ENCODE data around the gene SDF2. TPM values are rescaled to one million over a fixed set of nuclear protein-coding genes. Genes with fewer than 3 reads are reported as not detected.

Gene SDF2
- total and polyA plus RNA-seq, 2 experiments from 2014 or later = 52.3 to 88.4 TPM

DNA sequence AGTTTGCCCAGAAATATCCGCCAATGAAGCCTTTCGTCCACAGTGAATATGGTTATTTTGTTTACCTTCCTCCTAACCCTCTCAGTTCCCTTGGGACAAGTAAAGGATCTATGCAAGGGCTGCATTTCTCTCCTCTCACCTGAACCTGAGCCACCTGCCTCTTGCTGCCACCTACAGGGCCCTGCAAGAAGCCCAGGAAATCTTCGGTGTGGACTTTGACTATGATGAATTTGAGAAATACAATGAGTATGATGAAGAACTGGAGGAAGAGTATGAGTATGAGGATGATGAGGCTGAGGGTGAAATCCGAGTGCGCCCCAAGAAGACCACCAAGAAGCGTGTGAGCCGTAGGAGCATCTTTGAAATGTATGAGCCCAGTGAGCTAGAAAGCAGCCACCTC is 14.3 kb upstream of the SDF2 start:
- Histone ChIP-seq H3K9me3 (ENCODE audit: low read depth) (no peaks in the 10 kb centered on the region), H3K4me2 (ENCODE audit: unreplicated experiment) (no peak overlapping the region), H3K36me3 (ENCODE audit: low read depth) (peaks cover 82% of the 10 kb centered on the region), H3K9ac (no peak overlapping the region), H4K20me1 (ENCODE audit: insufficient read depth) (no peaks in the 10 kb centered on the region), H3K79me2 (ENCODE audit: insufficient read depth) (peaks cover 30% of the 10 kb centered on the region), H3K9me2 (ENCODE audit: insufficient read depth) (no peaks in the 10 kb centered on the region), H3K4me1 (ENCODE audit: insufficient read depth) (no peaks in the 10 kb centered on the region), H3F3A (ENCODE audit: insufficient read depth) (no peaks in the 10 kb centered on the region), H2AFZ (no peak overlapping the region), H3K27ac (no peak overlapping the region), H3K4me3 (no peak overlapping the region), H3K27me3 (replicated peaks; ENCODE audit: insufficient read depth) (no peaks in the 10 kb centered on the region)
- WGBS, 2 experiments (ENCODE audit: low coverage in 1 of 2, low lambda C conversion rate in 2 of 2, missing lambda C conversion rate in 2 of 2) = 98% methylated on average over 7 of the region's 7 CpGs
- in situ Hi-C loops (cut with MboI) = no loop called here
- no peak for DNase-seq
- TF ChIP-seq EZH2phosphoT487 (IDR thresholded peaks at IDR 0.05; ENCODE audit: insufficient read depth, low read depth) (no peak), EZH2 (IDR thresholded peaks at IDR 0.05; ENCODE audit: insufficient read depth, poor library complexity, severe bottlenecking) (no peak)

DNA sequence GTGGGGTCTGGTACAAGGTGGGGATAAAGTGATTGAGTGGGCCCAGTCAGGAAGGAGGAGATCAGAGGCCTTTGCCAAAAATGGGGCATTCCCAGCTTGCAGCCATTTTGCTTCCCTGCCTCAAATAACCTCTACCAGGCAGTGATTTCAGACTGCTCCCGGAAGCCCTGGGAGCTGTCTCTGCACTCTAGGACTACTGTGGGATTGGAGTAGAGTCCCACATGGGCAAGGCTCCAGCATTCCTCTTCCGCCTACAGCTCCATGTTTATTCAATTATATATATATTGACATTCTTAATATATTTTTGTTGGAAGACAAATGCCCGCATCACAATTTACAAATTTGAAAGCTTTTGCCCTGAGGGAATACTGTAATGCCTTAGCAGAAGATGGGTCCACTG is 13.8 kb upstream of the SDF2 start:
- H3F3A ChIP-seq (ENCODE audit: insufficient read depth) = no peaks in the 10 kb centered on the region
- no peaks in the 10 kb centered on the region for H3K9me2 ChIP-seq (ENCODE audit: insufficient read depth)
- no peaks in the 10 kb centered on the region for H3K9me3 ChIP-seq (ENCODE audit: low read depth)
- TF ChIP-seq EZH2phosphoT487 (IDR thresholded peaks at IDR 0.05; ENCODE audit: insufficient read depth, low read depth) (no peak), EZH2 (IDR thresholded peaks at IDR 0.05; ENCODE audit: insufficient read depth, poor library complexity, severe bottlenecking) (no peak)
- H3K79me2 ChIP-seq (ENCODE audit: insufficient read depth) = peaks cover 35% of the 10 kb centered on the region
- H3K36me3 ChIP-seq (ENCODE audit: low read depth) = peaks cover 82% of the 10 kb centered on the region
- DNase-seq = peak; percentile 24
- H2AFZ ChIP-seq = no peak overlapping the region
- H3K9ac ChIP-seq = no peak overlapping the region
- no peaks in the 10 kb centered on the region for H4K20me1 ChIP-seq (ENCODE audit: insufficient read depth)
- in situ Hi-C loops (cut with MboI) = no loop called here
- WGBS, 2 experiments (ENCODE audit: low coverage in 1 of 2, low lambda C conversion rate in 2 of 2, missing lambda C conversion rate in 2 of 2) = 69 to 74% methylated on average over 3 of the region's 3 CpGs
- no peak overlapping the region for H3K27ac ChIP-seq
- no peaks in the 10 kb centered on the region for H3K4me1 ChIP-seq (ENCODE audit: insufficient read depth)
- H3K4me2 ChIP-seq (ENCODE audit: unreplicated experiment) = no peak overlapping the region
- no peaks in the 10 kb centered on the region for H3K27me3 ChIP-seq (replicated peaks; ENCODE audit: insufficient read depth)
- H3K4me3 ChIP-seq = no peak overlapping the region

DNA sequence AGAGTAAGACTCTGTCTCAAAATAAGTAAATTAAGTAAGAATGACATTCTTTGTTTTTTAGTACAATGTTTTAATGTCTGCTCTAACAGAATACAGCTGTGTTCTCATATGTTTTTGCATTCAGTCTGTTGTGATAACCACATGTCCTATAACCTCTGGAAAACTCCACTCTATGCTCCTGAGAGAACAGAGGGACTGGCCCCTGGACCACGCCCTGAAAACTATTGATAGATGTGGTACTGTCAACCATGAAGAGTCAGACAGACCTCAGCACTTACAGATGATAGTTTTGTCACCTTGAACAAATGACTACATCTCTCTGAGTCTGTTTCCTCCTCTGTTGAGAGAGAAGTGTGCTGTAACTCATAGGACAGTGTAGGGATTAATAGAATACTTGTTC is 8.2 kb upstream of the SDF2 start:
- Histone ChIP-seq H3K27me3 (replicated peaks; ENCODE audit: insufficient read depth) (no peaks in the 10 kb centered on the region), H3K4me3 (no peak overlapping the region), H3K4me2 (ENCODE audit: unreplicated experiment) (no peak overlapping the region), H3K4me1 (ENCODE audit: insufficient read depth) (no peaks in the 10 kb centered on the region), H3K36me3 (ENCODE audit: low read depth) (peaks cover 53% of the 10 kb centered on the region), H2AFZ (no peak overlapping the region), H3K9me2 (ENCODE audit: insufficient read depth) (no peaks in the 10 kb centered on the region), H3K9ac (no peak overlapping the region), H4K20me1 (ENCODE audit: insufficient read depth) (peaks cover 7% of the 10 kb centered on the region; the same call in 1 of the 2 replicates), H3K27ac (no peak overlapping the region), H3K9me3 (ENCODE audit: low read depth) (no peaks in the 10 kb centered on the region), H3F3A (ENCODE audit: insufficient read depth) (0 out of 2 replicates have a peak, but pooled peaks cover 5% of the 10 kb centered on the region), H3K79me2 (ENCODE audit: insufficient read depth) (peaks cover 82% of the 10 kb centered on the region)
- TF ChIP-seq EZH2 (IDR thresholded peaks at IDR 0.05; ENCODE audit: insufficient read depth, poor library complexity, severe bottlenecking) (no peak), EZH2phosphoT487 (IDR thresholded peaks at IDR 0.05; ENCODE audit: insufficient read depth, low read depth) (no peak)
- in situ Hi-C loops (cut with MboI) = no loop called here
- 96 to 100% methylated on average over 1 of the region's 1 CpG for WGBS, 2 experiments (ENCODE audit: low coverage in 1 of 2, low lambda C conversion rate in 2 of 2, missing lambda C conversion rate in 2 of 2)
- DNase-seq = no peak

DNA sequence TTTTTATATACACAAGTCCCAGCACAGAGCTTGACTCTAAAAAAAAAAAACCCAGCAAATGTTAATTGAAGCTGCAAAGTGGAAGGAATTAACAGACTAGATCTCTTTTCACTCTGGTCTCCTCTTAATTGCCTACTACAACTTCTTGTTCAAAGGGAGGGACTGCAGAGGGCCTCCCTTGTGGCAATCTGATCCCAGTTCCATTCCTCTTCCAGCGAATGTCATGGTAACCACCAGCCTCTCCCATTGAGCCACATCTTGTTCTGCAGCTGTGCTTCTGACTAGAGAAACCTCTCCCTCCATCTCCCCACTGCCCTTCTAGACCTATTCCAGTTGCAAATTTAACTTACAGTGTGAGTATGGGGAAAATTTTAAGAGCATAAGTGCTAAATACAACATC is 6.2 kb upstream of the SDF2 start:
- no peak overlapping the region for H3K4me2 ChIP-seq (ENCODE audit: unreplicated experiment)
- H3K9ac ChIP-seq = 0 out of 2 replicates have a peak overlapping the region, but pooled peaks have one; percentile 3
- peaks cover 97% of the 10 kb centered on the region for H3K79me2 ChIP-seq (ENCODE audit: insufficient read depth)
- 54 to 69% methylated on average over 1 of the region's 1 CpG for WGBS, 2 experiments (ENCODE audit: low coverage in 1 of 2, low lambda C conversion rate in 2 of 2, missing lambda C conversion rate in 2 of 2)
- in situ Hi-C loops (cut with MboI) = no loop called here
- no peak overlapping the region for H3K4me3 ChIP-seq
- 0 out of 2 replicates have a peak, but pooled peaks cover 5% of the 10 kb centered on the region for H3F3A ChIP-seq (ENCODE audit: insufficient read depth)
- peaks cover 33% of the 10 kb centered on the region for H3K36me3 ChIP-seq (ENCODE audit: low read depth)
- TF ChIP-seq EZH2 (IDR thresholded peaks at IDR 0.05; ENCODE audit: insufficient read depth, poor library complexity, severe bottlenecking) (no peak), EZH2phosphoT487 (IDR thresholded peaks at IDR 0.05; ENCODE audit: insufficient read depth, low read depth) (no peak)
- H3K27ac ChIP-seq = no peak overlapping the region
- no peak overlapping the region for H2AFZ ChIP-seq
- H3K9me3 ChIP-seq (ENCODE audit: low read depth) = no peaks in the 10 kb centered on the region
- no peaks in the 10 kb centered on the region for H3K27me3 ChIP-seq (replicated peaks; ENCODE audit: insufficient read depth)
- no peaks in the 10 kb centered on the region for H3K9me2 ChIP-seq (ENCODE audit: insufficient read depth)
- peaks cover 14% of the 10 kb centered on the region for H3K4me1 ChIP-seq (ENCODE audit: insufficient read depth)
- peaks cover 7% of the 10 kb centered on the region; the same call in 1 of the 2 replicates for H4K20me1 ChIP-seq (ENCODE audit: insufficient read depth)
- no peak for DNase-seq

DNA sequence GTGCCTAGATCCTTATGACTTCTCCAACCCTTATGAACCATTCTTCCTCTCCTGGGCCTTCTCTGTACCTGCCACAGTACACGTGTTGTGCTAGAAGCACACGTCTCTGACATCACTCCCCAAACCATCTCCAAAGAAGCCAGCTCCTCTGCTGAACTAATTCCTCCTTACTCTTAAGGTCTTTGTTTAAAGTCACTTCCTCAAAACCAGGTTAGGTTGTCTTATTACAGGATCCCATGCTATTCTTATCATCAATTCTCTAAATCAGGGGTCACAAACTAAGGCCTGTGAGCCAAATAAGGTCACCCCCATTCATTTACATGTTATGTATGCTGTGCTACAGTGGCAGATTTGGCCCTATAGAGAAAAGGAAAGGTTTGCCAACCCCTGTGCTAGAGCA is 4.3 kb upstream of the SDF2 start:
- H3K4me1 ChIP-seq (ENCODE audit: insufficient read depth) = peaks cover 16% of the 10 kb centered on the region
- no peaks in the 10 kb centered on the region for H3K9me2 ChIP-seq (ENCODE audit: insufficient read depth)
- H3K4me3 ChIP-seq = no peak overlapping the region
- H3K9ac ChIP-seq = no peak overlapping the region
- in situ Hi-C loops (cut with MboI) = no loop called here
- H3K4me2 ChIP-seq (ENCODE audit: unreplicated experiment) = no peak overlapping the region
- 82 to 92% methylated on average over 2 of the region's 2 CpGs for WGBS, 2 experiments (ENCODE audit: low coverage in 1 of 2, low lambda C conversion rate in 2 of 2, missing lambda C conversion rate in 2 of 2)
- no peak overlapping the region for H2AFZ ChIP-seq
- DNase-seq = no peak
- H3K27me3 ChIP-seq (replicated peaks; ENCODE audit: insufficient read depth) = no peaks in the 10 kb centered on the region
- H3K36me3 ChIP-seq (ENCODE audit: low read depth) = peaks cover 15% of the 10 kb centered on the region
- peaks cover 7% of the 10 kb centered on the region; the same call in 1 of the 2 replicates for H4K20me1 ChIP-seq (ENCODE audit: insufficient read depth)
- TF ChIP-seq EZH2phosphoT487 (IDR thresholded peaks at IDR 0.05; ENCODE audit: insufficient read depth, low read depth) (no peak), EZH2 (IDR thresholded peaks at IDR 0.05; ENCODE audit: insufficient read depth, poor library complexity, severe bottlenecking) (no peak)
- 0 out of 2 replicates have a peak, but pooled peaks cover 9% of the 10 kb centered on the region for H3F3A ChIP-seq (ENCODE audit: insufficient read depth)
- no peaks in the 10 kb centered on the region for H3K9me3 ChIP-seq (ENCODE audit: low read depth)
- H3K27ac ChIP-seq = no peak overlapping the region
- peaks cover 99% of the 10 kb centered on the region for H3K79me2 ChIP-seq (ENCODE audit: insufficient read depth)

Measured in GM23248 (cell line).